ENCODE data around the gene ADRA2A. TPM values are rescaled to one million over a fixed set of nuclear protein-coding genes. Genes with fewer than 3 reads are reported as not detected.
A peak's percentile ranks its signal among the peaks of the same experiment; 100 is the strongest.

Gene ADRA2A
- polyA plus RNA-seq, 3 donors = not detected

GRCh38 chr10:111079241-111079760 lies 2.5 kb downstream of the ADRA2A start:
- Histone ChIP-seq H4K20me1 (ENCODE audit: insufficient read depth, low read length) (no peaks in the 10 kb centered on the region), H3K9ac (ENCODE audit: insufficient read depth, low read length, poor library complexity, severe bottlenecking) (no peak overlapping the region), H2AFZ (ENCODE audit: insufficient read depth, low read depth, low read length, poor library complexity, severe bottlenecking) (no peak overlapping the region), H3K4me1 (ENCODE audit: control insufficient read depth in 1 of 2, insufficient read depth in 2 of 2, low read length in 2 of 2) (peaks cover 15 to 23% of the 10 kb centered on the region in 2 donors), H3K27ac (ENCODE audit: low read depth in 1 of 2, low read length in 2 of 2) (no peak overlapping the region), H3K27me3 (ENCODE audit: control insufficient read depth in 2 of 2, insufficient read depth in 2 of 2, low read length in 2 of 2) (peaks cover 30 to 55% of the 10 kb centered on the region in 2 donors), H3K36me3 (replicated peaks in 1 of 2; ENCODE audit: control insufficient read depth in 1 of 2, insufficient read depth in 2 of 2, low read length in 2 of 2) (no peaks in the 10 kb centered on the region), H3K9me3 (replicated peaks in 1 of 2; ENCODE audit: control insufficient read depth in 1 of 2, insufficient read depth in 1 of 2, low read length in 2 of 2) (peaks cover 0 to 8% of the 10 kb centered on the region in 2 donors), H3K4me3 (replicated peaks in 1 of 3; ENCODE audit: low read depth in 2 of 3, low read length in 3 of 3) (no peak overlapping the region), H3K79me2 (ENCODE audit: insufficient read depth, low read length) (no peaks in the 10 kb centered on the region), H3K4me2 (replicated peaks; ENCODE audit: extremely low read depth, low read length, poor library complexity, severe bottlenecking) (no peak overlapping the region)
- no peak for TF ChIP-seq CTCF (IDR thresholded peaks at IDR 0.05)
- H3K27me3 Mint-ChIP-seq (ENCODE audit: low read depth in 3 of 3) = peaks cover 49 to 66% (median 54%) of the 10 kb centered on the region in 3 donors
- no peak for DNase-seq
- H3K36me3 Mint-ChIP-seq = peaks cover 4 to 6% of the 10 kb centered on the region in 2 donors
- peak overlapping the region; percentile 35 to 88 for H3K4me3 Mint-ChIP-seq
- no peak overlapping the region for H3K27ac Mint-ChIP-seq
- peaks cover 18% of the 10 kb centered on the region for H3K4me1 Mint-ChIP-seq
- WGBS (ENCODE audit: insufficient coverage) = 87% methylated on average over 25 of the region's 28 CpGs
- H3K9me3 Mint-ChIP-seq = peaks cover 4 to 18% (median 11%) of the 10 kb centered on the region in 7 donors
- intact Hi-C loops (cut with micrococcal nuclease) = no loop called here

GRCh38 chr10:111079781-111080180 lies 3.0 kb downstream of the ADRA2A start:
- Mint-ChIP-seq H3K9me3 (peaks cover 7 to 20% (median 16%) of the 10 kb centered on the region in 7 donors), H3K4me3 (peak overlapping the region in 1 of 2 donors; percentile 88), H3K4me1 (peaks cover 18% of the 10 kb centered on the region), H3K27me3 (ENCODE audit: low read depth in 3 of 3) (peaks cover 44 to 63% (median 49%) of the 10 kb centered on the region in 3 donors), H3K27ac (peak overlapping the region in 1 of 7 donors; percentile 7), H3K36me3 (peaks cover 4 to 6% of the 10 kb centered on the region in 2 donors)
- TF ChIP-seq CTCF (IDR thresholded peaks at IDR 0.05) = no peak
- Histone ChIP-seq H3K9ac (ENCODE audit: insufficient read depth, low read length, poor library complexity, severe bottlenecking) (no peak overlapping the region), H3K27me3 (ENCODE audit: control insufficient read depth in 2 of 2, insufficient read depth in 2 of 2, low read length in 2 of 2) (peaks cover 25 to 50% of the 10 kb centered on the region in 2 donors), H3K4me1 (ENCODE audit: control insufficient read depth in 1 of 2, insufficient read depth in 2 of 2, low read length in 2 of 2) (peaks cover 15 to 23% of the 10 kb centered on the region in 2 donors), H3K4me2 (replicated peaks; ENCODE audit: extremely low read depth, low read length, poor library complexity, severe bottlenecking) (no peak overlapping the region), H3K27ac (ENCODE audit: low read depth in 1 of 2, low read length in 2 of 2) (no peak overlapping the region), H2AFZ (ENCODE audit: insufficient read depth, low read depth, low read length, poor library complexity, severe bottlenecking) (no peak overlapping the region), H3K4me3 (replicated peaks in 1 of 3; ENCODE audit: low read depth in 2 of 3, low read length in 3 of 3) (no peak overlapping the region), H3K9me3 (replicated peaks in 1 of 2; ENCODE audit: control insufficient read depth in 1 of 2, insufficient read depth in 1 of 2, low read length in 2 of 2) (peaks cover 4 to 10% of the 10 kb centered on the region in 2 donors), H3K36me3 (replicated peaks in 1 of 2; ENCODE audit: control insufficient read depth in 1 of 2, insufficient read depth in 2 of 2, low read length in 2 of 2) (no peaks in the 10 kb centered on the region), H3K79me2 (ENCODE audit: insufficient read depth, low read length) (no peaks in the 10 kb centered on the region), H4K20me1 (ENCODE audit: insufficient read depth, low read length) (no peaks in the 10 kb centered on the region)
- WGBS (ENCODE audit: insufficient coverage) = 75% methylated on average over 2 of the region's 5 CpGs
- no peak for DNase-seq
- intact Hi-C loops (cut with micrococcal nuclease) = no loop called here
